Keratinocyte (primary cell): ENCODE measurements around the gene EHMT1. TPM values are rescaled to one million over a fixed set of nuclear protein-coding genes. Genes with fewer than 3 reads are reported as not detected.

Source experiments
- DNase-seq: peaks from one replicate; pipeline ENCODE4 v3.0.0-alpha.2; 2011; ENCODE audit warnings: low read depth, missing footprints, low spot score
- FAIRE-seq: peaks from 2 replicates; lab custom pipeline; 2011; peaks lifted over from hg19 to GRCh38; lab: Jason Lieb, UNC
- H2AFZ ChIP-seq: 2 replicates; pipeline ENCODE4 v1.6.0; 2012; ENCODE audit warnings: low read length, control low read depth, inconsistent platforms; ENCODE audit not compliant: control insufficient read depth
- H3K27ac ChIP-seq: 2 replicates; pipeline ENCODE4 v1.5.1; 2011; ENCODE audit warnings: low read length; ENCODE audit not compliant: control insufficient read depth, insufficient read depth
- H3K27me3 ChIP-seq: 3 replicates; pipeline ENCODE4 v1.6.0; 2011; ENCODE audit warnings: low read length; ENCODE audit not compliant: control insufficient read depth, insufficient read depth; ENCODE audit errors: extremely low read depth
- H3K36me3 ChIP-seq, 2 experiments: 2 replicates in 1 of 2; 3 replicates in 1 of 2; pipeline ENCODE4 v1.5.1; 2011; ENCODE audit warnings: low read length in 2 of 2, mild to moderate bottlenecking in 1 of 2; ENCODE audit not compliant: control insufficient read depth in 2 of 2, insufficient read depth in 2 of 2; ENCODE audit errors: extremely low read depth in 1 of 2
- H3K4me1 ChIP-seq: 3 replicates; pipeline ENCODE4 v1.5.1; 2011; ENCODE audit warnings: low read length; ENCODE audit not compliant: control insufficient read depth, insufficient read depth; ENCODE audit errors: extremely low read depth
- H3K4me2 ChIP-seq: 3 replicates; pipeline ENCODE4 v1.6.0; 2011; ENCODE audit warnings: low read depth, low read length; ENCODE audit not compliant: control insufficient read depth, insufficient read depth; ENCODE audit errors: extremely low read depth
- H3K4me3 ChIP-seq, 3 experiments: fragments of 200-600 bp in 1 of 3; sonication (generic) in 1 of 3; 2 replicates in 2 of 3; 3 replicates in 1 of 3; pipeline ENCODE4 v1.5.1; 2011 to 2016; ENCODE audit warnings: low read length in 3 of 3, mild to moderate bottlenecking in 3 of 3, control low read depth in 2 of 3, inconsistent platforms in 1 of 3, low read depth in 1 of 3, mixed read lengths in 1 of 3, mixed run types in 1 of 3, moderate library complexity in 1 of 3; ENCODE audit not compliant: control insufficient read depth in 2 of 3, insufficient read depth in 2 of 3; ENCODE audit errors: extremely low read depth in 1 of 3
- H3K79me2 ChIP-seq: 2 replicates; pipeline ENCODE4 v1.6.0; 2012; ENCODE audit warnings: low read length; ENCODE audit not compliant: control insufficient read depth, insufficient read depth
- H3K9ac ChIP-seq: 3 replicates; pipeline ENCODE4 v1.6.0; 2011; ENCODE audit warnings: low read length; ENCODE audit not compliant: control insufficient read depth, insufficient read depth; ENCODE audit errors: extremely low read depth
- H3K9me1 ChIP-seq: 3 replicates; pipeline ENCODE4 v1.6.0; 2011; ENCODE audit warnings: low read length; ENCODE audit not compliant: control insufficient read depth, insufficient read depth; ENCODE audit errors: extremely low read depth
- H3K9me3 ChIP-seq: 2 replicates; pipeline ENCODE4 v1.5.1; 2012; ENCODE audit warnings: low read depth, low read length; ENCODE audit not compliant: control insufficient read depth
- H4K20me1 ChIP-seq: 3 replicates; pipeline ENCODE4 v1.6.0; 2011; ENCODE audit warnings: low read length; ENCODE audit not compliant: control insufficient read depth, insufficient read depth; ENCODE audit errors: extremely low read depth
- EZH2 ChIP-seq: IDR thresholded peaks from one replicate; pipeline ENCODE4 v1.6.1; 2012; ENCODE audit warnings: inconsistent platforms, mild to moderate bottlenecking, low read length, moderate library complexity
- dilution Hi-C: fragments of 300-500 bp; cut with MboI; formaldehyde crosslinking; loops from one replicate; pipeline ENCODE4 v1.7.0; 2020; ENCODE audit warnings: low sequenced_read_pairs; ENCODE audit not compliant: extremely low pct_ligation_motif_present
- polyA plus RNA-seq, 5 experiments: library from polyadenylated mRNA; depleted of rRNA in 3 of 5; stranded (reverse) in 3 of 5; stranded (forward) in 1 of 5; unstranded in 1 of 5; fragments of >200 nt; gene quantifications; 1 replicate in 1 of 5; 2 replicates in 3 of 5; 3 replicates in 1 of 5; pipeline versions ENCODE4 v1.2.1 to v1.2.3, GENCODE V29; 2011 to 2012; ENCODE audit warnings: missing spikeins in 2 of 5, low read depth in 1 of 5, low replicate concordance in 1 of 5
- TF ChIP-seq, protein P1 (sequence below), 3 experiments: IDR thresholded peaks in 1 of 3; conservative IDR thresholded peaks in 1 of 3; optimal IDR thresholded peaks in 1 of 3; 2 replicates in 2 of 3; 3 replicates in 1 of 3; pipeline versions ENCODE3 to v1.5.1; 2011; ENCODE audit warnings: low read length in 3 of 3, mild to moderate bottlenecking in 3 of 3, moderate library complexity in 2 of 3, control low read depth in 1 of 3, inconsistent platforms in 1 of 3; ENCODE audit not compliant: insufficient read depth in 2 of 3; ENCODE audit errors: extremely low read depth in 1 of 3

Gene EHMT1
- polyA plus RNA-seq, 1 donor (not counting 4 experiments of a cell fraction or from before 2014, with no cell fraction given) = 25.9 TPM

DNA sequence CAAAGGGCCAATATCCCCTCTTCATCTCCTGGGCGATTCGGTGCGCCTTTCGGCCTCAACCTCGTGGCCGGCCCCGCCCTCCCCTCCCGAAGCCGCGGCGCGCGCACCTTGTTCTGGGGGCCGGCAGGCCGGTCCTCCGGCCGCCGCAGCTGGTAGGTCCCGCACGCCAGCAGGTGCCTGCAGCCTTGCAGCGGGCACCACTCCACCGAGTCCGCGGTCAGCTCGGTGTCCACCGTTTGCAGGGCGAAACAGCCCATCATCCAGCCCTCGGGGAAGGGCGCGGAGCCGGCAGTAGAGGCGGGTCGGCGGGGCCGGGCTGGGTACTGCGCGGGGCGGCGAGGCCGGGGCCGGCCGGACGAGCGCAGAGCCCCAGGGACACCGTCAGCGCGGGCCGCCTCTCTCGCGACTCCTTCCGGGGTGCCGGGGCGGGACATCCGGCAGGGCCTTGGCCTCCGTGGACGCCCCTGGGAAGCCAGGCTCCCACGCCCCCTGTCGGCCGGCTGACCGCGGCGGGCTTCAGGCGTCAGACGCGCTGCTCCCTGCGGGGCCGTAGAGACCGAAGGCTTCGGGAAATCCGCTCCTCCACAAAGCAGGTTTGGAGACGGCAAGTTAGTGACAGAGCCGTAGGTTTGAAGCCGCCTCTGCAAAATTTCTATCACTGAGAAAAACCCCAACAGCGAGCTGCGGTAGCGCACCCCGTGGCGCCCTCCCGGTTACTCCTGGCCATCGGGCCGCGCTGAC is 40.1 kb upstream of the EHMT1 start, which contains the start of gene DPH7:
DPH7 (minus strand) TSS at position 408 of the 741 bp plus-strand sequence; CDS start at position 260, 148 bp downstream.
- peak within 1 kb of the TSS; percentile 81 for H3K4me2 ChIP-seq
- DNase-seq = no peak
- no peak for FAIRE-seq
- dilution Hi-C loops = no loop called here
- H2AFZ ChIP-seq = peak within 1 kb of the TSS; percentile 82
- H3K9ac ChIP-seq = peak within 1 kb of the TSS; percentile 74
- H3K9me1 ChIP-seq = no peaks in the 10 kb centered on the region
- H3K36me3 ChIP-seq = peaks cover 30 to 41% of the 10 kb centered on the region in 2 experiments
- H3K4me1 ChIP-seq = peaks cover 27% of the 10 kb centered on the region
- no peaks in the 10 kb centered on the region for H3K9me3 ChIP-seq
- peaks cover 37% of the 10 kb centered on the region for H3K79me2 ChIP-seq
- H3K4me3 ChIP-seq = peak within 1 kb of the TSS; percentile 87 to 90 (median 89)
- H3K27ac ChIP-seq = peak within 1 kb of the TSS; percentile 45
- no peak for TF ChIP-seq EZH2
- TF ChIP-seq, protein P1, sequence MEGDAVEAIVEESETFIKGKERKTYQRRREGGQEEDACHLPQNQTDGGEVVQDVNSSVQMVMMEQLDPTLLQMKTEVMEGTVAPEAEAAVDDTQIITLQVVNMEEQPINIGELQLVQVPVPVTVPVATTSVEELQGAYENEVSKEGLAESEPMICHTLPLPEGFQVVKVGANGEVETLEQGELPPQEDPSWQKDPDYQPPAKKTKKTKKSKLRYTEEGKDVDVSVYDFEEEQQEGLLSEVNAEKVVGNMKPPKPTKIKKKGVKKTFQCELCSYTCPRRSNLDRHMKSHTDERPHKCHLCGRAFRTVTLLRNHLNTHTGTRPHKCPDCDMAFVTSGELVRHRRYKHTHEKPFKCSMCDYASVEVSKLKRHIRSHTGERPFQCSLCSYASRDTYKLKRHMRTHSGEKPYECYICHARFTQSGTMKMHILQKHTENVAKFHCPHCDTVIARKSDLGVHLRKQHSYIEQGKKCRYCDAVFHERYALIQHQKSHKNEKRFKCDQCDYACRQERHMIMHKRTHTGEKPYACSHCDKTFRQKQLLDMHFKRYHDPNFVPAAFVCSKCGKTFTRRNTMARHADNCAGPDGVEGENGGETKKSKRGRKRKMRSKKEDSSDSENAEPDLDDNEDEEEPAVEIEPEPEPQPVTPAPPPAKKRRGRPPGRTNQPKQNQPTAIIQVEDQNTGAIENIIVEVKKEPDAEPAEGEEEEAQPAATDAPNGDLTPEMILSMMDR (optimal IDR thresholded peaks at IDR 0.05 in 1 of 3, IDR thresholded peaks at IDR 0.05 in 1 of 3, conservative IDR thresholded peaks at IDR 0.05 in 1 of 3; ENCODE audit: extremely low read depth in 1 of 3, insufficient read depth in 2 of 3, low read length in 3 of 3) = peak; percentile 76 to 95 (median 94)
- no peaks in the 10 kb centered on the region for H3K27me3 ChIP-seq
- no peaks in the 10 kb centered on the region for H4K20me1 ChIP-seq

- peaks cover 27% of the 10 kb centered on the region for H3K4me1 ChIP-seq
- dilution Hi-C loops = no loop called here
- H3K9me3 ChIP-seq = no peaks in the 10 kb centered on the region
- no peak for FAIRE-seq
- peak overlapping the region; percentile 70 for H3K4me2 ChIP-seq
- H3K9ac ChIP-seq = peak overlapping the region; percentile 67
- DNase-seq = no peak
- no peaks in the 10 kb centered on the region for H4K20me1 ChIP-seq
- H3K4me3 ChIP-seq = peak overlapping the region; percentile 29 to 90 (median 44)
- peak overlapping the region; percentile 67 for H2AFZ ChIP-seq
- H3K27me3 ChIP-seq = no peaks in the 10 kb centered on the region
- no peaks in the 10 kb centered on the region for H3K9me1 ChIP-seq
- peaks cover 30 to 41% of the 10 kb centered on the region in 2 experiments for H3K36me3 ChIP-seq
- peak overlapping the region; percentile 41 for H3K27ac ChIP-seq
- peaks cover 39% of the 10 kb centered on the region for H3K79me2 ChIP-seq
- no peak for TF ChIP-seq EZH2
- TF ChIP-seq, protein P1 (optimal IDR thresholded peaks at IDR 0.05 in 1 of 3, IDR thresholded peaks at IDR 0.05 in 1 of 3, conservative IDR thresholded peaks at IDR 0.05 in 1 of 3; ENCODE audit: extremely low read depth in 1 of 3, insufficient read depth in 2 of 3, low read length in 3 of 3) = no peak
These were observed 39.6 kb upstream of the EHMT1 start for GRCh38 chr9:137579259-137579604.
